CD4-positive, alpha-beta T cell (primary cell): ENCODE results near the gene SLAMF9. TPM values are rescaled to one million over a fixed set of nuclear protein-coding genes. Genes with fewer than 3 reads are reported as not detected.

ENCODE experiments used
- ATAC-seq: fragments of 200-7000 bp; cut with Tn5 transposase; one replicate; pipeline ENCODE4 v1.10.0; 2022; ENCODE audit warnings: mild to moderate bottlenecking; ENCODE audit not compliant: poor library complexity
- CTCF ChIA-PET: fragments of 350-600 bp; sonication (Branson Sonifier 250); formaldehyde crosslinking; loops from one replicate; lab custom pipeline; 2021; ENCODE audit warnings: antibody characterized with exemption, inconsistent platforms; lab: Charles Lee
- POLR2A ChIA-PET: fragments of 350-600 bp; sonication (Branson Sonifier 250); formaldehyde crosslinking; loops from one replicate; lab custom pipeline; 2021; ENCODE audit warnings: antibody characterized with exemption, inconsistent platforms; lab: Charles Lee
- DNase-seq, 14 experiments: peaks; one replicate each; pipeline ENCODE4 v3.0.0-alpha.2; 2013 to 2020; ENCODE audit warnings: mixed read lengths in 2 of 14
- H3K27ac ChIP-seq, 2 donors: one replicate each; pipeline versions ENCODE4 v1.5.1 to v1.7.0; 2013; ENCODE audit warnings: low read length in 2 of 2, low read depth in 1 of 2, mild to moderate bottlenecking in 1 of 2
- H3K27me3 ChIP-seq, 2 experiments: 1 replicate in 1 of 2; 2 replicates in 1 of 2; pipeline versions ENCODE4 v1.6.1 to v1.7.0; 2013; ENCODE audit warnings: low read length in 2 of 2, control low read depth in 1 of 2, mild to moderate bottlenecking in 1 of 2, moderate library complexity in 1 of 2; ENCODE audit not compliant: insufficient read depth in 2 of 2, control insufficient read depth in 1 of 2
- H3K36me3 ChIP-seq: one replicate; pipeline ENCODE4 v1.6.1; 2013; ENCODE audit warnings: low read length, control low read depth; ENCODE audit not compliant: insufficient read depth
- H3K4me1 ChIP-seq: one replicate; pipeline ENCODE4 v1.6.1; 2013; ENCODE audit warnings: low read length, control low read depth; ENCODE audit not compliant: insufficient read depth
- H3K4me3 ChIP-seq: one replicate; pipeline ENCODE4 v1.5.1; 2013; ENCODE audit warnings: mild to moderate bottlenecking, low read length, moderate library complexity
- H3K9me3 ChIP-seq, 2 experiments: 1 replicate in 1 of 2; 2 replicates in 1 of 2; pipeline versions ENCODE4 v1.6.1 to v1.7.0; 2013; ENCODE audit warnings: low read length in 2 of 2, mild to moderate bottlenecking in 2 of 2, control low read depth in 1 of 2, moderate library complexity in 1 of 2; ENCODE audit not compliant: control insufficient read depth in 1 of 2, insufficient read depth in 1 of 2
- H3K27ac Mint-ChIP-seq: one replicate; pipeline ENCODE4 v1.8.0; 2020; ENCODE audit warnings: mixed read lengths
- H3K27me3 Mint-ChIP-seq: one replicate; pipeline ENCODE4 v1.8.0; 2021; ENCODE audit warnings: mixed read lengths
- H3K36me3 Mint-ChIP-seq: one replicate; pipeline ENCODE4 v1.8.0; 2021; ENCODE audit warnings: low read depth, mixed read lengths
- H3K4me1 Mint-ChIP-seq: one replicate; pipeline ENCODE4 v1.8.0; 2021; ENCODE audit warnings: low read depth, mixed read lengths
- H3K4me3 Mint-ChIP-seq: one replicate; pipeline ENCODE4 v1.8.0; 2020; ENCODE audit warnings: mild to moderate bottlenecking, mixed read lengths
- H3K9me3 Mint-ChIP-seq: one replicate; pipeline ENCODE4 v1.8.0; 2020; ENCODE audit warnings: mixed read lengths
- CTCF ChIP-seq: fragments of 200-600 bp; IDR thresholded peaks from one replicate; pipeline ENCODE4 v1.8.0; 2022; ENCODE audit warnings: antibody characterized with exemption, mild to moderate bottlenecking
- intact Hi-C, 2 experiments: fragments of 100-400 bp; cut with DNase I in 1 of 2; cut with micrococcal nuclease in 1 of 2; formaldehyde crosslinking; loops; one replicate each; pipeline versions ENCODE4 v1.15.1 to v1.9.0; 2023 to 2025; cut with DNase I, micrococcal nuclease
- total RNA-seq, 174 experiments: library from RNA in 2 of 174; stranded (reverse) in 2 of 174; gene quantifications; one replicate each; pipeline ENCODE4 v1.2.3 and lab custom pipeline; 2021 to 2026

The SLAMF9 gene
- total RNA-seq, 2 experiments from 2014 or later = not detected

GRCh38 chr1:159914252-159915018, 39.6 kb downstream of the SLAMF9 start:
- CTCF ChIA-PET = interaction anchor here (1.4 kb wide), 1 partner anchor 7 kb away, joined by 4 read pairs; no protein-coding TSS in a partner anchor
- H3K4me1 ChIP-seq = peaks cover 72% of the 10 kb centered on the region
- H3K4me1 Mint-ChIP-seq = peaks cover 80% of the 10 kb centered on the region

GRCh38 chr1:159913451-159914192, 40.4 kb downstream of the SLAMF9 start:
- peaks cover 20% of the 10 kb centered on the region for H3K36me3 ChIP-seq
- no peak overlapping the region for H3K27ac ChIP-seq
- POLR2A ChIA-PET = no interaction called here
- intact Hi-C loops = no loop called here
- H3K4me3 Mint-ChIP-seq = no peak overlapping the region
- peak overlapping the region; percentile 89 for H3K27ac Mint-ChIP-seq
- CTCF ChIA-PET = no interaction called here
- no peaks in the 10 kb centered on the region for H3K9me3 ChIP-seq
- H3K9me3 Mint-ChIP-seq = no peaks in the 10 kb centered on the region
- H3K4me3 ChIP-seq = no peak overlapping the region
- no peak for TF ChIP-seq CTCF
- H3K27me3 Mint-ChIP-seq = no peaks in the 10 kb centered on the region
- peaks cover 69% of the 10 kb centered on the region for H3K4me1 ChIP-seq
- H3K4me1 Mint-ChIP-seq = peaks cover 80% of the 10 kb centered on the region
- no peaks in the 10 kb centered on the region for H3K27me3 ChIP-seq
- peaks cover 32% of the 10 kb centered on the region for H3K36me3 Mint-ChIP-seq
- no peak for ATAC-seq
- DNase-seq = peak in 1 of 14 experiments; percentile 32

More at GRCh38 chr1:159914252-159915018, 39.6 kb downstream of the SLAMF9 start:
- no peaks in the 10 kb centered on the region for H3K9me3 ChIP-seq
- H3K4me3 ChIP-seq = no peak overlapping the region
- POLR2A ChIA-PET = no interaction called here
- Mint-ChIP-seq H3K9me3 (no peaks in the 10 kb centered on the region), H3K36me3 (peaks cover 40% of the 10 kb centered on the region), H3K27me3 (no peaks in the 10 kb centered on the region), H3K27ac (peak overlapping the region; percentile 89), H3K4me3 (no peak overlapping the region)
- H3K27me3 ChIP-seq = no peaks in the 10 kb centered on the region
- peaks cover 29% of the 10 kb centered on the region for H3K36me3 ChIP-seq
- intact Hi-C loops = no loop called here
- H3K27ac ChIP-seq = no peak overlapping the region
- no peak for TF ChIP-seq CTCF
- no peak for ATAC-seq
- DNase-seq = peak in 1 of 14 experiments; percentile 16

GRCh38 chr1:159911326-159912070, 42.5 kb downstream of the SLAMF9 start:
- ChIA-PET POLR2A (no interaction called here), CTCF (interaction anchor here (0.7 to 1.3 kb wide), 2 partner anchors 20 to 131 kb away, joined by 3 read pairs; partner anchors contain the start of gene DUSP23)
- H3K4me3 ChIP-seq = no peak overlapping the region
- H3K27me3 ChIP-seq = no peaks in the 10 kb centered on the region
- H3K4me1 Mint-ChIP-seq = peaks cover 77% of the 10 kb centered on the region
- peaks cover 66% of the 10 kb centered on the region for H3K4me1 ChIP-seq
- no peak for TF ChIP-seq CTCF
- H3K9me3 Mint-ChIP-seq = no peaks in the 10 kb centered on the region
- H3K27me3 Mint-ChIP-seq = no peaks in the 10 kb centered on the region
- H3K36me3 Mint-ChIP-seq = peaks cover 15% of the 10 kb centered on the region
- DNase-seq (peak in 3 of 14 experiments; percentile 34 to 63 (median 45)), ATAC-seq (no peak)
- peak overlapping the region; percentile 35 for H3K4me3 Mint-ChIP-seq
- H3K36me3 ChIP-seq = peaks cover 2% of the 10 kb centered on the region
- peak overlapping the region; percentile 81 to 91 for H3K27ac ChIP-seq
- no peaks in the 10 kb centered on the region for H3K9me3 ChIP-seq
- intact Hi-C loops = no loop called here
- peak overlapping the region; percentile 89 for H3K27ac Mint-ChIP-seq
